Heart left ventricle (tissue), 16 donors: ENCODE results near the gene RGMB. TPM values are rescaled to one million over a fixed set of nuclear protein-coding genes. Genes with fewer than 3 reads are reported as not detected.

ENCODE experiments used
- ATAC-seq, 4 donors: fragments of 200-7000 bp; cut with Tn5 transposase; one replicate each; pipeline ENCODE4 v1.9.1; 2020 to 2022; ENCODE audit warnings: moderate library complexity in 4 of 4, mild to moderate bottlenecking in 3 of 4, moderate number of reproducible peaks in 1 of 4
- DNase-seq, 5 donors: peaks; one replicate each; pipeline ENCODE4 v3.0.0-alpha.2; 2020
- H3K27ac ChIP-seq, 12 donors: fragments of 200-600 bp; sonication (generic) in 4 of 12; one replicate each; pipeline versions ENCODE4 v1.5.0 to v1.8.0; 2016 to 2022; ENCODE audit warnings: mild to moderate bottlenecking in 2 of 12
- H3K27me3 ChIP-seq, 9 donors: fragments of 200-600 bp; sonication (generic) in 2 of 9; one replicate each; pipeline versions ENCODE4 v1.5.1 to v1.8.0; 2016 to 2022; ENCODE audit warnings: mild to moderate bottlenecking in 3 of 9
- H3K36me3 ChIP-seq, 9 donors: fragments of 200-600 bp; sonication (generic) in 2 of 9; one replicate each; pipeline versions ENCODE4 v1.5.0 to v1.8.0; 2018 to 2022; ENCODE audit warnings: mild to moderate bottlenecking in 2 of 9
- H3K4me1 ChIP-seq, 12 donors: fragments of 200-600 bp; sonication (generic) in 4 of 12; one replicate each; pipeline versions ENCODE4 v1.5.0 to v1.8.0; 2016 to 2022; ENCODE audit warnings: mild to moderate bottlenecking in 3 of 12
- H3K4me3 ChIP-seq, 12 donors: fragments of 200-600 bp; sonication (generic) in 4 of 12; one replicate each; pipeline versions ENCODE4 v1.5.0 to v1.8.0; 2017 to 2022; ENCODE audit warnings: mild to moderate bottlenecking in 9 of 12, moderate library complexity in 4 of 12
- H3K9me3 ChIP-seq, 12 donors: fragments of 200-600 bp; sonication (generic) in 4 of 12; one replicate each; pipeline versions ENCODE4 v1.5.0 to v1.8.0; 2016 to 2022; ENCODE audit warnings: mild to moderate bottlenecking in 1 of 12
- POLR2A ChIP-seq, 2 donors: fragments of 450-650 bp; IDR thresholded peaks; one replicate each; pipeline ENCODE4 v1.6.1; 2017; ENCODE audit warnings: antibody characterized with exemption in 2 of 2, mild to moderate bottlenecking in 2 of 2, moderate library complexity in 2 of 2
- WGBS, 4 donors: extraction: QIAGEN DNeasy Blood & Tissue Kit in 2 of 4; methylation state at CpG; one replicate each; pipeline versions ENCODE4 v1.1.5 to v1.1.7; 2013 to 2018; 5-methylcytosine and 5-hydroxymethylcytosine counted together
- intact Hi-C, 10 donors: fragments of 100-400 bp; cut with DNase I; formaldehyde crosslinking; loops; one replicate each; pipeline versions ENCODE4 v1.11.1 to v1.14.2; 2022
- long read RNA-seq, 3 donors: library from polyadenylated mRNA; unstranded; transcript quantifications; one replicate each; pipeline ENCODE4 v2.0.0, GENCODE V29; 2020 to 2021
- polyA plus RNA-seq, 2 donors: library from polyadenylated mRNA; stranded (reverse); fragments of 200-250 nt; gene quantifications; one replicate each; pipeline ENCODE4 v1.2.3, GENCODE V29; 2013
- total RNA-seq, 9 donors: library from RNA; depleted of rRNA in 2 of 9; stranded (reverse); fragments of >200 nt in 2 of 9; fragmentation: NEBNext Ultra II Directional in 3 of 9; extraction: Animal tissue kit (Norgen Biotek cat#: 25700) in 3 of 9; gene quantifications; one replicate each; pipeline versions ENCODE4 v1.1.0 to v1.2.4, GENCODE V29; 2016 to 2023
- TF ChIP-seq, protein P1 (sequence below), 12 donors: fragments of 200-600 bp; sonication (generic) in 4 of 12; IDR thresholded peaks; one replicate each; pipeline versions ENCODE4 v1.5.0 to v1.8.0; 2018 to 2022; ENCODE audit warnings: antibody characterized with exemption in 12 of 12, mild to moderate bottlenecking in 5 of 12
- donor health status: ischemic (EF 13 %, LVEDD 7.1; RV severe dilation, severe dysfunction).
- donor health status: healthy with polysubstance abuse.
- donor health status: DM: no; HTN: yes; CAD: no.
- donor health status: DM: no; HTN: no; CAD: no.
- donor health status: ischemic (EF 25% LVEDD 6.9; RV normal size, moderate dysfunction).
- donor health status: ischemic (EF 25% LVEDD 5.7; RV mildly dilated, moderate dysfunction).
- donor health status: healthy.
- donor health status: DM: yes; HTN: yes; CAD: no.
- donor health status: ischemic (EF 35%, LVEDD 5.7; RV mildly dilated, moderate dysfunction).
- donor health status: nonischemic (EF 11% LVEDD 7.7; RV severe dilation, severe dysfunction).
- donor health status: DM: yes; HTN: yes; CAD: no.
- donor health status: PGD.
- donor health status: ischemic (EF 29% LVEDD 5.4; RV normal size, mild dysfunction).
- donor health status: nonischemic (EF 23%, LVEDD 6.1; RV moderate dilation, normal function).

The RGMB gene, protein sequence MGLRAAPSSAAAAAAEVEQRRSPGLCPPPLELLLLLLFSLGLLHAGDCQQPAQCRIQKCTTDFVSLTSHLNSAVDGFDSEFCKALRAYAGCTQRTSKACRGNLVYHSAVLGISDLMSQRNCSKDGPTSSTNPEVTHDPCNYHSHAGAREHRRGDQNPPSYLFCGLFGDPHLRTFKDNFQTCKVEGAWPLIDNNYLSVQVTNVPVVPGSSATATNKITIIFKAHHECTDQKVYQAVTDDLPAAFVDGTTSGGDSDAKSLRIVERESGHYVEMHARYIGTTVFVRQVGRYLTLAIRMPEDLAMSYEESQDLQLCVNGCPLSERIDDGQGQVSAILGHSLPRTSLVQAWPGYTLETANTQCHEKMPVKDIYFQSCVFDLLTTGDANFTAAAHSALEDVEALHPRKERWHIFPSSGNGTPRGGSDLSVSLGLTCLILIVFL
- 10 to 100 TPM; 11.0 to 42.2 (median 17.0) TPM for total RNA-seq
- polyA plus RNA-seq: 1 to 10 TPM; 2.0 to 9.3 TPM
- long read RNA-seq, donor 1, transcript RGMB-207 (3 exons, 2,052 nt): major isoform, 6 of 15 reads
- long read RNA-seq, donor 1, partial matches to known transcripts: 0 of 15 reads
- long read RNA-seq, donor 1, other reads (novel, unspliced or antisense): 9 of 15 reads
- long read RNA-seq, donor 2, partial matches to known transcripts: 1 of 16 reads
- long read RNA-seq, donor 2, other reads (novel, unspliced or antisense): 12 of 16 reads
- long read RNA-seq, donor 3, partial matches to known transcripts: 0 of 5 reads
- long read RNA-seq, donor 3, other reads (novel, unspliced or antisense): 4 of 5 reads

DNA sequence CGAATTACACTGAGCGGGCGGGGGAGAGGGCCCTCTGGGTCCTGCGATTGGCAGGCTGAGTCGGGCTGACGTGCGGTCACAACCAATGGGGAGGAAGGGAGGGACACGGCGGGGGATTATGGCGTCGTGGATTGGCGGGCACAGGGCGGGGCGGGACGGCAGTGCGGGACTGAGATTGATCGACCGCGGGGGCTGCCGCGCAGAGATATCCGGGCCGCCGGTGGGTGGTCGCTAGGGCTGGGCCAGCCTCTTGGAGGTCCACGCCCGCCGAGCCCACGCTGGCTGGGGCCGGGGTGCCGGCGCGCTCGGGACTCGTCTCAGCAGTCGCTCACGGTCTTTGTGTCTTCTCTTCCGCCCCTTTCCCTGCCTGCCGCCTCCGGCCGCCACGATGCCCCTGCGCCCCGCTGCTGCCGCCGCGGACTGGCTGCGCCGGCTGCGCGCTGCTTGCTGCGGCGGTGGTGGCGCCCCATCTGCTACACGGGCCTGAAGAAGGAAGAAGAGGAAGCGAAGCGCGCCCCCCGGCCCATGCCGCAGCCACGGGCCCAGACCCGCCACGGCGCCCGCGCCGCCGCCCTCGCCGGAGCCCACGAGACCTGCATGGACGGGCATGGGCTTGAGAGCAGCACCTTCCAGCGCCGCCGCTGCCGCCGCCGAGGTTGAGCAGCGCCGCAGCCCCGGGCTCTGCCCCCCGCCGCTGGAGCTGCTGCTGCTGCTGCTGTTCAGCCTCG, at the start of gene RGMB:
Gene RGMB (plus strand): TSS at position 200 of the 728 bp plus-strand sequence. CDS start 408 bp downstream, at position 608.
- intact Hi-C loops: loop anchor here in 5 of 10 donors (5.0 to 10.0 kb wide), 6 partner anchors 154 to 1591 kb away; partner anchors contain the start of genes CHD1 (in 1 of the 5) and RIOK2 (in 1 of the 5)
- peak; percentile 97 to 99 (median 99) for DNase-seq
- ATAC-seq: peak; percentile 96 to 99 (median 98)

DNA sequence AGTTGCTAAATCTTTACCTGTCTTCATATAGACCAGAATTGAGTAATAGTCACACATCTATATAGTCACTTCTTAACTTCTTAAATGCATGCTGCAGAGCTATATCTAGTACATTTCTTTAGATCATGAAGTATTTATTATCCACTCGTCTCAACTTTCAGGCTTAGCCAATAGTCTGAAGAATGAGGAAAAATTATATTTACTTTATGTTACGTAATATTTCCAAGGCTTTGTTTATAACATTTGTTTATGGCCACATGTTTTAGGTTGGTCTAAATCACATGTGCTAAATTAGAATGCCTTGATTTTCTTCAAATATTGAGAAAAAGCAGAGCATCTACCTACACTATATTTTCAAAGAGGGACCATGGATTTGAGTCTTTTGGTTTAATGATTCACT, 47.2 kb upstream of the RGMB start:
- H3K27me3 ChIP-seq: no peaks in the 10 kb centered on the region
- no peak overlapping the region for H3K27ac ChIP-seq
- no peak for ATAC-seq
- WGBS, 4 donors: 83 to 89% (median 85%) methylated on average over 2 of the region's 2 CpGs
- TF ChIP-seq, protein P1, sequence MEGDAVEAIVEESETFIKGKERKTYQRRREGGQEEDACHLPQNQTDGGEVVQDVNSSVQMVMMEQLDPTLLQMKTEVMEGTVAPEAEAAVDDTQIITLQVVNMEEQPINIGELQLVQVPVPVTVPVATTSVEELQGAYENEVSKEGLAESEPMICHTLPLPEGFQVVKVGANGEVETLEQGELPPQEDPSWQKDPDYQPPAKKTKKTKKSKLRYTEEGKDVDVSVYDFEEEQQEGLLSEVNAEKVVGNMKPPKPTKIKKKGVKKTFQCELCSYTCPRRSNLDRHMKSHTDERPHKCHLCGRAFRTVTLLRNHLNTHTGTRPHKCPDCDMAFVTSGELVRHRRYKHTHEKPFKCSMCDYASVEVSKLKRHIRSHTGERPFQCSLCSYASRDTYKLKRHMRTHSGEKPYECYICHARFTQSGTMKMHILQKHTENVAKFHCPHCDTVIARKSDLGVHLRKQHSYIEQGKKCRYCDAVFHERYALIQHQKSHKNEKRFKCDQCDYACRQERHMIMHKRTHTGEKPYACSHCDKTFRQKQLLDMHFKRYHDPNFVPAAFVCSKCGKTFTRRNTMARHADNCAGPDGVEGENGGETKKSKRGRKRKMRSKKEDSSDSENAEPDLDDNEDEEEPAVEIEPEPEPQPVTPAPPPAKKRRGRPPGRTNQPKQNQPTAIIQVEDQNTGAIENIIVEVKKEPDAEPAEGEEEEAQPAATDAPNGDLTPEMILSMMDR (IDR thresholded peaks at IDR 0.05): no peak
- TF ChIP-seq POLR2A (IDR thresholded peaks at IDR 0.05): no peak
- H3K36me3 ChIP-seq: no peaks in the 10 kb centered on the region
- no peaks in the 10 kb centered on the region for H3K4me1 ChIP-seq
- no peak overlapping the region for H3K4me3 ChIP-seq
- no peaks in the 10 kb centered on the region for H3K9me3 ChIP-seq
- DNase-seq: no peak
- intact Hi-C loops: no loop called here

More for the DNA sequence above, at the start of gene RGMB:
- peak within 1 kb of the TSS; percentile 76 to 97 (median 90) for H3K27ac ChIP-seq
- peaks cover 3 to 75% (median 29%) of the 10 kb centered on the region in 12 donors for H3K4me1 ChIP-seq
- TF ChIP-seq POLR2A (IDR thresholded peaks at IDR 0.05): peak; percentile 68 to 93
- TF ChIP-seq, protein P1 (IDR thresholded peaks at IDR 0.05): peak in 1 of 12 donors; percentile 10
- H3K4me3 ChIP-seq: peak within 1 kb of the TSS; percentile 80 to 94 (median 88)
- no peaks in the 10 kb centered on the region for H3K36me3 ChIP-seq
- H3K9me3 ChIP-seq: no peaks in the 10 kb centered on the region
- H3K27me3 ChIP-seq: peaks cover 0 to 56% (median 0%) of the 10 kb centered on the region in 9 donors
- 1% methylated on average over 25 to 84 of the region's 84 CpGs for WGBS, 4 donors

DNA sequence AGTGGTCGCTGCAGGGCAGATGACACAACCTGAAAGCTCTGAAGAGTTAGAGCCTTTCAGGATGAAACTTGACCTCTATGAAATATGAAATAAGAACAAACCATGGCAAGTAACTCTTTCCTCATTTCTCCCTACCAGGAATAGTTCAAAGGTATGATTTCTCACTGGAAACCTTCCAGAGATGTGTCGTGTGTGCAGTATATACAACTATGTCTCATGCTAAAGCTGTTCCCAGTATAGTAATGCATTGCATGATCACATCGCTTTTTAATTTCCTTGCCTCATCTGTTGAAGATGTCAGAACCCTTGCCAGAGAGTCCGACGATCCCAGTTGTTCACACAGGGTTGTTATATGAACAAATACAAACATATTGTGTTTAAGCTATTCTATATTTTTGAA, 45.8 kb upstream of the RGMB start:
- ATAC-seq (no peak), DNase-seq (no peak)
- Histone ChIP-seq H3K9me3 (no peaks in the 10 kb centered on the region), H3K27ac (no peak overlapping the region), H3K36me3 (no peaks in the 10 kb centered on the region), H3K4me3 (no peak overlapping the region), H3K4me1 (no peaks in the 10 kb centered on the region), H3K27me3 (peaks cover 0 to 1% (median 0%) of the 10 kb centered on the region in 9 donors)
- 80 to 95% (median 91%) methylated on average over 5 of the region's 5 CpGs for WGBS, 4 donors
- intact Hi-C loops: no loop called here
- TF ChIP-seq, protein P1 (IDR thresholded peaks at IDR 0.05): no peak
- TF ChIP-seq POLR2A (IDR thresholded peaks at IDR 0.05): no peak
